Measurements from ENCODE around the gene SLC9A9.

- TF ChIP-seq CTCF (IDR thresholded peaks at IDR 0.05) (no peak), POLR2A (IDR thresholded peaks at IDR 0.05) (no peak)
Observed at GRCh38 chr3:143650120-143650519, 198.1 kb downstream of the SLC9A9 start.
